Testis (tissue), 2 donors: Measurements from ENCODE around the gene MARS1.

Experiments
- CTCF ChIP-seq, 3 experiments: fragments of 450-650 bp in 2 of 3; fragments of 200-600 bp in 1 of 3; sonication (generic) in 1 of 3; IDR thresholded peaks; one replicate each; pipeline ENCODE4 v1.5.1; 2016 to 2019; ENCODE audit warnings: antibody characterized with exemption in 3 of 3, mild to moderate bottlenecking in 2 of 3, moderate library complexity in 1 of 3
- POLR2A ChIP-seq: fragments of 450-650 bp; IDR thresholded peaks from one replicate; pipeline ENCODE4 v1.6.1; 2017; ENCODE audit warnings: antibody characterized with exemption, mild to moderate bottlenecking, moderate library complexity

GRCh38 chr12:57465030-57465746, 22.7 kb upstream of the MARS1 start:
- TF ChIP-seq CTCF (IDR thresholded peaks at IDR 0.05) (no peak), POLR2A (no peak)
